Heart left ventricle (tissue), 16 donors: ENCODE measurements around the gene WARS2. TPM values are rescaled to one million over a fixed set of nuclear protein-coding genes. Genes with fewer than 3 reads are reported as not detected.

Experiments used
- ATAC-seq, 4 donors: fragments of 200-7000 bp; cut with Tn5 transposase; one replicate each; pipeline ENCODE4 v1.9.1; 2020 to 2022; ENCODE audit warnings: moderate library complexity in 4 of 4, mild to moderate bottlenecking in 3 of 4, moderate number of reproducible peaks in 1 of 4
- DNase-seq, 5 donors: peaks; one replicate each; pipeline ENCODE4 v3.0.0-alpha.2; 2020
- H3K27ac ChIP-seq, 12 donors: fragments of 200-600 bp; sonication (generic) in 4 of 12; one replicate each; pipeline versions ENCODE4 v1.5.0 to v1.8.0; 2016 to 2022; ENCODE audit warnings: mild to moderate bottlenecking in 2 of 12
- H3K27me3 ChIP-seq, 9 donors: fragments of 200-600 bp; sonication (generic) in 2 of 9; one replicate each; pipeline versions ENCODE4 v1.5.1 to v1.8.0; 2016 to 2022; ENCODE audit warnings: mild to moderate bottlenecking in 3 of 9
- H3K36me3 ChIP-seq, 9 donors: fragments of 200-600 bp; sonication (generic) in 2 of 9; one replicate each; pipeline versions ENCODE4 v1.5.0 to v1.8.0; 2018 to 2022; ENCODE audit warnings: mild to moderate bottlenecking in 2 of 9
- H3K4me1 ChIP-seq, 12 donors: fragments of 200-600 bp; sonication (generic) in 4 of 12; one replicate each; pipeline versions ENCODE4 v1.5.0 to v1.8.0; 2016 to 2022; ENCODE audit warnings: mild to moderate bottlenecking in 3 of 12
- H3K4me3 ChIP-seq, 12 donors: fragments of 200-600 bp; sonication (generic) in 4 of 12; one replicate each; pipeline versions ENCODE4 v1.5.0 to v1.8.0; 2017 to 2022; ENCODE audit warnings: mild to moderate bottlenecking in 9 of 12, moderate library complexity in 4 of 12
- H3K9me3 ChIP-seq, 12 donors: fragments of 200-600 bp; sonication (generic) in 4 of 12; one replicate each; pipeline versions ENCODE4 v1.5.0 to v1.8.0; 2016 to 2022; ENCODE audit warnings: mild to moderate bottlenecking in 1 of 12
- CTCF ChIP-seq, 12 donors: fragments of 200-600 bp; sonication (generic) in 4 of 12; IDR thresholded peaks; one replicate each; pipeline versions ENCODE4 v1.5.0 to v1.8.0; 2018 to 2022; ENCODE audit warnings: antibody characterized with exemption in 12 of 12, mild to moderate bottlenecking in 5 of 12
- POLR2A ChIP-seq, 2 donors: fragments of 450-650 bp; IDR thresholded peaks; one replicate each; pipeline ENCODE4 v1.6.1; 2017; ENCODE audit warnings: antibody characterized with exemption in 2 of 2, mild to moderate bottlenecking in 2 of 2, moderate library complexity in 2 of 2
- WGBS, 4 donors: extraction: QIAGEN DNeasy Blood & Tissue Kit in 2 of 4; methylation state at CpG; one replicate each; pipeline versions ENCODE4 v1.1.5 to v1.1.7; 2013 to 2018; 5-methylcytosine and 5-hydroxymethylcytosine counted together
- intact Hi-C, 10 donors: fragments of 100-400 bp; cut with DNase I; formaldehyde crosslinking; loops; one replicate each; pipeline versions ENCODE4 v1.11.1 to v1.14.2; 2022
- polyA plus RNA-seq, 2 donors: library from polyadenylated mRNA; stranded (reverse); fragments of 200-250 nt; gene quantifications; one replicate each; pipeline ENCODE4 v1.2.3, GENCODE V29; 2013
- total RNA-seq, 9 donors: library from RNA; depleted of rRNA in 2 of 9; stranded (reverse); fragments of >200 nt in 2 of 9; fragmentation: NEBNext Ultra II Directional in 3 of 9; extraction: Animal tissue kit (Norgen Biotek cat#: 25700) in 3 of 9; gene quantifications; one replicate each; pipeline versions ENCODE4 v1.1.0 to v1.2.4, GENCODE V29; 2016 to 2023
- donor health status: ischemic (EF 13 %, LVEDD 7.1; RV severe dilation, severe dysfunction).
- donor health status: healthy with polysubstance abuse.
- donor health status: DM: no; HTN: yes; CAD: no.
- donor health status: DM: no; HTN: no; CAD: no.
- donor health status: ischemic (EF 25% LVEDD 6.9; RV normal size, moderate dysfunction).
- donor health status: ischemic (EF 25% LVEDD 5.7; RV mildly dilated, moderate dysfunction).
- donor health status: healthy.
- donor health status: DM: yes; HTN: yes; CAD: no.
- donor health status: ischemic (EF 35%, LVEDD 5.7; RV mildly dilated, moderate dysfunction).
- donor health status: nonischemic (EF 11% LVEDD 7.7; RV severe dilation, severe dysfunction).
- donor health status: DM: yes; HTN: yes; CAD: no.
- donor health status: PGD.
- donor health status: ischemic (EF 29% LVEDD 5.4; RV normal size, mild dysfunction).
- donor health status: nonischemic (EF 23%, LVEDD 6.1; RV moderate dilation, normal function).

WARS2 gene
- total and polyA plus RNA-seq, 11 donors, result 3.9 to 15.5 (median 11.9) TPM

GRCh38 chr1:119112791-119113190 lies 27.7 kb downstream of the WARS2 start:
- no peak for DNase-seq
- no peak for TF ChIP-seq CTCF (IDR thresholded peaks at IDR 0.05)
- no peak for TF ChIP-seq POLR2A (IDR thresholded peaks at IDR 0.05)
- Histone ChIP-seq H3K27me3 (no peaks in the 10 kb centered on the region), H3K9me3 (peaks cover 0 to 4% (median 0%) of the 10 kb centered on the region in 12 donors), H3K27ac (no peak overlapping the region), H3K4me1 (peaks cover 0 to 7% (median 0%) of the 10 kb centered on the region in 12 donors), H3K4me3 (no peak overlapping the region), H3K36me3 (no peaks in the 10 kb centered on the region)
- WGBS, 4 donors, result 92 to 100% (median 98%) methylated on average over 1 of the region's 1 CpG
- ATAC-seq, result no peak
- intact Hi-C loops, result no loop called here

DNA sequence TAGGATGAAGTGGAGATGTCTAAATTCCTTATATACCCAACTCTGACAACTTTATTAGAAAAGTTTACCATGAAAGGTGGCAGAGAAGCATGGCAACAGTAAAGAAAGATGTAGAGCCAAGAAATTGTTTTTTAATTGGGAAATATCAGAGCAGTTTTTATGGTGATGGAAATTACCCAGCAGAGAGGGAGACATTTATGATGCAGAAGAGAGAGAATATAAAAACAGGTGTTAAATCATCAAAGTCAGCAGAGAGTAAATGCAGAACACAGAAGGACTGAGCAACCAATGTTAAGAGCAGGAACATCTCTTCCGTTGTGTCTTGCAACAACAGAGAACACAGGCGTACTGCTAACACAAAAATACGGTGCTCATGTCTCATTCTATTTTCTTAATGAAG lies 28.2 kb downstream of the WARS2 start:
- Histone ChIP-seq H3K36me3 (no peaks in the 10 kb centered on the region), H3K4me1 (peaks cover 0 to 7% (median 0%) of the 10 kb centered on the region in 12 donors), H3K27me3 (no peaks in the 10 kb centered on the region), H3K27ac (no peak overlapping the region), H3K4me3 (no peak overlapping the region), H3K9me3 (peaks cover 0 to 1% (median 0%) of the 10 kb centered on the region in 12 donors)
- TF ChIP-seq CTCF (IDR thresholded peaks at IDR 0.05), result no peak
- no peak for TF ChIP-seq POLR2A (IDR thresholded peaks at IDR 0.05)
- DNase-seq (no peak), ATAC-seq (no peak)
- intact Hi-C loops, result no loop called here
- WGBS, 4 donors, result 95 to 98% (median 97%) methylated on average over 3 of the region's 3 CpGs

GRCh38 chr1:119108988-119109387 lies 31.5 kb downstream of the WARS2 start:
- H3K27me3 ChIP-seq, result no peaks in the 10 kb centered on the region
- no peaks in the 10 kb centered on the region for H3K36me3 ChIP-seq
- DNase-seq, result no peak
- H3K4me1 ChIP-seq, result no peaks in the 10 kb centered on the region
- intact Hi-C loops, result no loop called here
- H3K4me3 ChIP-seq, result no peak overlapping the region
- H3K27ac ChIP-seq, result no peak overlapping the region
- H3K9me3 ChIP-seq, result peaks cover 0 to 6% (median 0%) of the 10 kb centered on the region in 12 donors
- 71 to 86% (median 73%) methylated on average over 1 of the region's 1 CpG for WGBS, 4 donors
- ATAC-seq, result no peak
- TF ChIP-seq CTCF (IDR thresholded peaks at IDR 0.05), result no peak
- no peak for TF ChIP-seq POLR2A (IDR thresholded peaks at IDR 0.05)

GRCh38 chr1:119103764-119104163 lies 36.7 kb downstream of the WARS2 start:
- Histone ChIP-seq H3K4me1 (peaks cover 0 to 9% (median 0%) of the 10 kb centered on the region in 12 donors), H3K9me3 (peaks cover 0 to 6% (median 0%) of the 10 kb centered on the region in 12 donors), H3K36me3 (no peaks in the 10 kb centered on the region), H3K4me3 (no peak overlapping the region), H3K27ac (no peak overlapping the region), H3K27me3 (no peaks in the 10 kb centered on the region)
- intact Hi-C loops, result no loop called here
- WGBS, 4 donors, result 95 to 100% (median 96%) methylated on average over 1 of the region's 1 CpG
- ATAC-seq (no peak), DNase-seq (no peak)
- TF ChIP-seq CTCF (IDR thresholded peaks at IDR 0.05) (no peak), POLR2A (IDR thresholded peaks at IDR 0.05) (no peak)
